Measurements from ENCODE around the gene UNKL. TPM values are rescaled to one million over a fixed set of nuclear protein-coding genes. Genes with fewer than 3 reads are reported as not detected.

UNKL gene
- total and polyA plus RNA-seq, 12 donors, result 10.1 to 174 (median 33.3) TPM

GRCh38 chr16:1395444-1396031, 19.0 kb downstream of the UNKL start:
- DNase-seq, result no peak
- H3K4me3 ChIP-seq, result no peak overlapping the region
- H3K27ac ChIP-seq, result no peak overlapping the region
- 92 to 94% (median 93%) methylated on average over 10 to 22 of the region's 22 CpGs for WGBS, 4 donors
- no peak for TF ChIP-seq POLR2A (IDR thresholded peaks at IDR 0.05)
- TF ChIP-seq CTCF (IDR thresholded peaks at IDR 0.05), result no peak
- no peaks in the 10 kb centered on the region for H3K9me3 ChIP-seq (replicated peaks in 1 of 3)
- intact Hi-C loops (cut with DNase I), result no loop called here
- no peaks in the 10 kb centered on the region for H3K4me1 ChIP-seq (replicated peaks in 1 of 2)
- peaks cover 0 to 67% of the 10 kb centered on the region in 2 donors for H3K36me3 ChIP-seq (replicated peaks in 1 of 2)
- H3K27me3 ChIP-seq, result no peaks in the 10 kb centered on the region

GRCh38 chr16:1394367-1394951, 20.0 kb downstream of the UNKL start:
- no peaks in the 10 kb centered on the region for H3K27me3 ChIP-seq
- WGBS, 4 donors, result 91 to 95% (median 92%) methylated on average over 9 to 19 of the region's 19 CpGs
- peaks cover 0 to 72% of the 10 kb centered on the region in 2 donors for H3K36me3 ChIP-seq (replicated peaks in 1 of 2)
- no peak overlapping the region for H3K4me3 ChIP-seq
- no peaks in the 10 kb centered on the region for H3K4me1 ChIP-seq (replicated peaks in 1 of 2)
- intact Hi-C loops (cut with DNase I), result no loop called here
- H3K27ac ChIP-seq, result no peak overlapping the region
- TF ChIP-seq CTCF (IDR thresholded peaks at IDR 0.05) (no peak), POLR2A (IDR thresholded peaks at IDR 0.05) (no peak)
- H3K9me3 ChIP-seq (replicated peaks in 1 of 3), result no peaks in the 10 kb centered on the region
- no peak for DNase-seq

GRCh38 chr16:1393613-1394176, 20.8 kb downstream of the UNKL start:
- Histone ChIP-seq H3K36me3 (replicated peaks in 1 of 2) (peaks cover 0 to 66% of the 10 kb centered on the region in 2 donors), H3K27me3 (no peaks in the 10 kb centered on the region), H3K4me1 (replicated peaks in 1 of 2) (no peaks in the 10 kb centered on the region), H3K27ac (no peak overlapping the region), H3K4me3 (no peak overlapping the region), H3K9me3 (replicated peaks in 1 of 3) (no peaks in the 10 kb centered on the region)
- TF ChIP-seq CTCF (IDR thresholded peaks at IDR 0.05) (no peak), POLR2A (IDR thresholded peaks at IDR 0.05) (no peak)
- DNase-seq, result no peak
- intact Hi-C loops (cut with DNase I), result no loop called here
- WGBS, 4 donors, result 94 to 95% (median 95%) methylated on average over 8 to 21 of the region's 21 CpGs

GRCh38 chr16:1392826-1393225, 21.7 kb downstream of the UNKL start:
- Histone ChIP-seq H3K27me3 (no peaks in the 10 kb centered on the region), H3K36me3 (replicated peaks in 1 of 2) (peaks cover 0 to 57% of the 10 kb centered on the region in 2 donors), H3K4me1 (replicated peaks in 1 of 2) (no peaks in the 10 kb centered on the region), H3K4me3 (no peak overlapping the region), H3K27ac (no peak overlapping the region), H3K9me3 (replicated peaks in 1 of 3) (no peaks in the 10 kb centered on the region)
- TF ChIP-seq CTCF (IDR thresholded peaks at IDR 0.05), result no peak
- no peak for TF ChIP-seq POLR2A (IDR thresholded peaks at IDR 0.05)
- no peak for DNase-seq
- intact Hi-C loops (cut with DNase I), result no loop called here
- WGBS, 4 donors, result 90 to 93% (median 92%) methylated on average over 16 to 17 of the region's 17 CpGs
